Liver (tissue), 9 donors: ENCODE data around the gene CDPF1. TPM values are rescaled to one million over a fixed set of nuclear protein-coding genes. Genes with fewer than 3 reads are reported as not detected.

Source experiments
- DNase-seq: peaks from one replicate; pipeline ENCODE4 v3.0.0-alpha.2; 2017; ENCODE audit warnings: low spot score
- H3K27ac ChIP-seq, 2 donors: one replicate each; pipeline ENCODE4 v1.7.0; 2013; ENCODE audit warnings: inconsistent platforms in 2 of 2, low read length in 2 of 2, control low read depth in 1 of 2, low read depth in 1 of 2, mild to moderate bottlenecking in 1 of 2
- H3K27me3 ChIP-seq, 4 donors: one replicate each; pipeline versions ENCODE4 v1.6.1 to v1.7.0; 2013; ENCODE audit warnings: low read length in 3 of 4, inconsistent platforms in 1 of 4, mild to moderate bottlenecking in 1 of 4, moderate library complexity in 1 of 4; ENCODE audit not compliant: control insufficient read depth in 4 of 4, insufficient read depth in 4 of 4
- H3K36me3 ChIP-seq, 4 donors: one replicate each; pipeline versions ENCODE4 v1.6.1 to v1.7.0; 2013; ENCODE audit warnings: low read length in 3 of 4, mild to moderate bottlenecking in 3 of 4, low read depth in 1 of 4, moderate library complexity in 1 of 4; ENCODE audit not compliant: control insufficient read depth in 4 of 4, insufficient read depth in 3 of 4
- H3K4me1 ChIP-seq, 4 donors: one replicate each; pipeline versions ENCODE4 v1.6.1 to v1.7.0; 2013; ENCODE audit warnings: low read length in 3 of 4, mild to moderate bottlenecking in 3 of 4, moderate library complexity in 1 of 4; ENCODE audit not compliant: control insufficient read depth in 4 of 4, insufficient read depth in 4 of 4
- H3K4me3 ChIP-seq, 3 donors: one replicate each; pipeline versions ENCODE4 v1.6.1 to v1.7.0; 2013; ENCODE audit warnings: low read length in 3 of 3, control low read depth in 1 of 3, low read depth in 1 of 3, mild to moderate bottlenecking in 1 of 3
- H3K9ac ChIP-seq, 2 donors: one replicate each; pipeline ENCODE4 v1.7.0; 2013; ENCODE audit warnings: low read length in 2 of 2, mild to moderate bottlenecking in 2 of 2, moderate library complexity in 2 of 2, control low read depth in 1 of 2, low read depth in 1 of 2
- H3K9me3 ChIP-seq, 4 donors: one replicate each; pipeline versions ENCODE4 v1.6.1 to v1.7.0; 2013; ENCODE audit warnings: low read length in 3 of 4; ENCODE audit not compliant: control insufficient read depth in 4 of 4
- EGR1 ChIP-seq, 2 donors: IDR thresholded peaks; 2 replicates each; pipeline ENCODE4 v1.6.1; 2016 to 2018; ENCODE audit warnings: antibody characterized with exemption in 2 of 2, low read depth in 2 of 2
- FOXA1 ChIP-seq: IDR thresholded peaks from 2 replicates; pipeline ENCODE4 v1.6.1; 2016; ENCODE audit warnings: antibody characterized with exemption
- FOXA2 ChIP-seq: IDR thresholded peaks from 2 replicates; pipeline ENCODE4 v1.6.1; 2016; ENCODE audit warnings: antibody characterized with exemption
- GABPA ChIP-seq, 2 donors: IDR thresholded peaks in 1 of 2; conservative IDR thresholded peaks in 1 of 2; 2 replicates each; pipeline ENCODE4 v1.6.1; 2016; ENCODE audit warnings: antibody characterized with exemption in 2 of 2, mild to moderate bottlenecking in 1 of 2, moderate library complexity in 1 of 2
- HNF4A ChIP-seq, 2 donors: conservative IDR thresholded peaks; 2 replicates each; pipeline ENCODE4 v1.6.1; 2016; ENCODE audit warnings: antibody characterized with exemption in 2 of 2, mild to moderate bottlenecking in 2 of 2
- HNF4G ChIP-seq: IDR thresholded peaks from 2 replicates; pipeline ENCODE4 v1.6.1; 2016; ENCODE audit warnings: antibody characterized with exemption
- JUND ChIP-seq, 2 donors: IDR thresholded peaks; 2 replicates each; pipeline ENCODE4 v1.6.1; 2016; ENCODE audit warnings: antibody characterized with exemption in 2 of 2
- NR2F2 ChIP-seq: IDR thresholded peaks from 2 replicates; pipeline ENCODE4 v1.6.1; 2016; ENCODE audit warnings: antibody characterized with exemption
- RAD21 ChIP-seq, 2 donors: IDR thresholded peaks; 2 replicates each; pipeline ENCODE4 v1.6.1; 2016; ENCODE audit warnings: antibody characterized with exemption in 2 of 2, mild to moderate bottlenecking in 2 of 2
- RXRA ChIP-seq, 2 donors: IDR thresholded peaks; 2 replicates each; pipeline ENCODE4 v1.6.1; 2017 to 2018; ENCODE audit warnings: antibody characterized with exemption in 2 of 2, mild to moderate bottlenecking in 1 of 2
- SP1 ChIP-seq: IDR thresholded peaks from 2 replicates; pipeline ENCODE4 v1.6.1; 2018; ENCODE audit warnings: antibody characterized with exemption, mild to moderate bottlenecking
- TAF1 ChIP-seq: conservative IDR thresholded peaks from 2 replicates; pipeline ENCODE4 v1.6.1; 2016; ENCODE audit warnings: antibody characterized with exemption, mild to moderate bottlenecking
- YY1 ChIP-seq: IDR thresholded peaks from 2 replicates; pipeline ENCODE4 v1.6.1; 2016; ENCODE audit warnings: antibody characterized with exemption, mild to moderate bottlenecking
- whole genome bisulfite sequencing: extraction: QIAGEN DNeasy Blood & Tissue Kit; methylation state at CpG from one replicate; pipeline ENCODE4 v1.1.7; 2013; 5-methylcytosine and 5-hydroxymethylcytosine counted together
- polyA plus RNA-seq, 2 donors: library from polyadenylated mRNA; stranded (reverse) in 1 of 2; unstranded in 1 of 2; fragments of 200-250 nt in 1 of 2; fragments of >200 nt in 1 of 2; fragmentation: Nextera tagmentation in 1 of 2; extraction: Ambion mirVana in 1 of 2; gene quantifications; one replicate each; pipeline versions ENCODE4 v1.2.1 to v1.2.3, GENCODE V29; 2013 to 2015
- total RNA-seq, 2 donors: library from RNA; depleted of rRNA; stranded (reverse); fragments of >200 nt; gene quantifications; one replicate each; pipeline ENCODE4 v1.2.3, GENCODE V29; 2014
- TF ChIP-seq, protein P1 (sequence below): IDR thresholded peaks from 2 replicates; pipeline ENCODE4 v1.6.1; 2016; ENCODE audit warnings: antibody characterized with exemption
- TF ChIP-seq, protein P2 (sequence below): IDR thresholded peaks from 2 replicates; pipeline ENCODE4 v1.6.1; 2016; ENCODE audit warnings: antibody characterized with exemption
- TF ChIP-seq, protein P3 (sequence below): IDR thresholded peaks from 2 replicates; pipeline ENCODE4 v1.6.1; 2016; ENCODE audit warnings: antibody characterized with exemption, mild to moderate bottlenecking
- TF ChIP-seq, protein P4 (sequence below): IDR thresholded peaks from 2 replicates; pipeline ENCODE4 v1.6.1; 2016; ENCODE audit warnings: antibody characterized with exemption
- TF ChIP-seq, protein P5 (sequence below): fragments of 150-350 bp; IDR thresholded peaks from 2 replicates; pipeline ENCODE4 v1.5.1; 2017; ENCODE audit warnings: improper control_type of control experiment, low read depth, low read length; ENCODE audit not compliant: missing input control
- donor health status: healthy.
- donor health status: healthy.
- donor health status: healthy.
- donor health status: healthy.
- donor health status: healthy.

CDPF1 gene
- total and polyA plus RNA-seq, 4 donors, result 3.9 to 6.6 (median 5.3) TPM

DNA sequence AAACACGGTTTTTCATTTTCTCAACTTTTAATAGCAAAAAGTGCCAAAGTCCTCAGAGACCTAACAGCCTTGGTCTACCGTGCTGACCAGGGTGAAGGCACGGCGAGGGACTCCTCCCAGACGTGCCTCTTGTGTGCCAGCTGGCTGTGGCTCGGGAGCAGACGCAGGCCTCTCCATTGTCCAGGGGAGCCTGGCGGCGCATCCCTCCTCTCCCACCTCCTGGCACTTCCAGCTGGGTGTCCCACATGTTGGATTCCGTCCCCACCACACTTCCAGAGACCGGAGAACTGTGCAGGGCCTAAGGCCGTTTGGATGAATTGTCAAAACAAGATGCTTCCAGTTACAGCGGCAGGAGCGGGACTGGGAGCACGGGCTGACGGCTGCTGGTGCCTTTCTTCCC is 11.6 kb downstream of the CDPF1 start (continued):
- TF ChIP-seq, protein P1, sequence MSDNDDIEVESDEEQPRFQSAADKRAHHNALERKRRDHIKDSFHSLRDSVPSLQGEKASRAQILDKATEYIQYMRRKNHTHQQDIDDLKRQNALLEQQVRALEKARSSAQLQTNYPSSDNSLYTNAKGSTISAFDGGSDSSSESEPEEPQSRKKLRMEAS, result no peak
- TF ChIP-seq, protein P2, sequence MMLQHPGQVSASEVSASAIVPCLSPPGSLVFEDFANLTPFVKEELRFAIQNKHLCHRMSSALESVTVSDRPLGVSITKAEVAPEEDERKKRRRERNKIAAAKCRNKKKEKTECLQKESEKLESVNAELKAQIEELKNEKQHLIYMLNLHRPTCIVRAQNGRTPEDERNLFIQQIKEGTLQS, result no peak
- no peak for TF ChIP-seq HNF4G
- TF ChIP-seq NR2F2, result no peak
- no peak for TF ChIP-seq EGR1 (IDR thresholded peaks at IDR 0.05; ENCODE audit: low read depth in 2 of 2)
- no peak for TF ChIP-seq RAD21 (IDR thresholded peaks at IDR 0.05)
- no peak for TF ChIP-seq JUND (IDR thresholded peaks at IDR 0.05)
- no peak for TF ChIP-seq YY1

DNA sequence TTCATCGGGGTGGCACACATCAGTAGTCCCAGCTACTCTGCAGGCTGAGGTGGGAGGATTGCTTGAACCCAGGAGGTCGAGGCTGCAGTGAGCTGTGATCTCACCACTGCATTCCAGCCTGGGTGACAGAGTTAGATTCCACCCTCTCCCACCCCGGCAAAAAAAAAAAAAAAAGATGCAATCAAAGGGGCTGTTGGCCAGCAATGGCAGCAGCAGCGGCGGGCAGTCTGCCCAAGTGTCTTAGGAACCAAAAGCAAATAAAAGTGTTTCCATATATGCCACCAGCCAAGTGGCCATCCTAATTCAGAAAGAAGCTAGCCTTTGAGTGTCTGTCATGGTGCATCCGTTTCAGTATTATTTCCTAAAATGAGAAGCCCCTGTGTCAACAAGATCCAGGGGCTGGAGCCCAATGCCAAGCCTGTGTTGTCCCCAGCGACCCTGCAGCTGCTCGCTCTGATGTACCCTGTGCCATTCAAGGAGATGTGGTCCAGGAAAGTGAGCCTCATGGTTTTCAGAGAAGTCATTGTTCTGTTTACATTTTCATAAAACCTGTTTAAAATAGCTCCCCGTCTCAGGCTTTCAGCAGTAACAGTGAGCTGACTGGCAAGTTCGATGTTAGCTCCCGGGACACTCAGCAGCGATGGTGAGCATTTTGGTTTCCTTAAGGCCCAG is 12.5 kb downstream of the CDPF1 start:
- Histone ChIP-seq H3K4me1 (peaks cover 4 to 18% (median 13%) of the 10 kb centered on the region in 4 donors), H3K27me3 (no peaks in the 10 kb centered on the region), H3K4me3 (no peak overlapping the region), H3K9ac (no peak overlapping the region), H3K27ac (no peak overlapping the region), H3K9me3 (no peaks in the 10 kb centered on the region), H3K36me3 (peaks cover 18 to 41% (median 37%) of the 10 kb centered on the region in 4 donors)
- 95% methylated on average over 12 of the region's 12 CpGs for WGBS
- DNase-seq, result no peak
- no peak for TF ChIP-seq TAF1
- no peak for TF ChIP-seq YY1
- no peak for TF ChIP-seq RXRA (IDR thresholded peaks at IDR 0.05)
- TF ChIP-seq, protein P3, sequence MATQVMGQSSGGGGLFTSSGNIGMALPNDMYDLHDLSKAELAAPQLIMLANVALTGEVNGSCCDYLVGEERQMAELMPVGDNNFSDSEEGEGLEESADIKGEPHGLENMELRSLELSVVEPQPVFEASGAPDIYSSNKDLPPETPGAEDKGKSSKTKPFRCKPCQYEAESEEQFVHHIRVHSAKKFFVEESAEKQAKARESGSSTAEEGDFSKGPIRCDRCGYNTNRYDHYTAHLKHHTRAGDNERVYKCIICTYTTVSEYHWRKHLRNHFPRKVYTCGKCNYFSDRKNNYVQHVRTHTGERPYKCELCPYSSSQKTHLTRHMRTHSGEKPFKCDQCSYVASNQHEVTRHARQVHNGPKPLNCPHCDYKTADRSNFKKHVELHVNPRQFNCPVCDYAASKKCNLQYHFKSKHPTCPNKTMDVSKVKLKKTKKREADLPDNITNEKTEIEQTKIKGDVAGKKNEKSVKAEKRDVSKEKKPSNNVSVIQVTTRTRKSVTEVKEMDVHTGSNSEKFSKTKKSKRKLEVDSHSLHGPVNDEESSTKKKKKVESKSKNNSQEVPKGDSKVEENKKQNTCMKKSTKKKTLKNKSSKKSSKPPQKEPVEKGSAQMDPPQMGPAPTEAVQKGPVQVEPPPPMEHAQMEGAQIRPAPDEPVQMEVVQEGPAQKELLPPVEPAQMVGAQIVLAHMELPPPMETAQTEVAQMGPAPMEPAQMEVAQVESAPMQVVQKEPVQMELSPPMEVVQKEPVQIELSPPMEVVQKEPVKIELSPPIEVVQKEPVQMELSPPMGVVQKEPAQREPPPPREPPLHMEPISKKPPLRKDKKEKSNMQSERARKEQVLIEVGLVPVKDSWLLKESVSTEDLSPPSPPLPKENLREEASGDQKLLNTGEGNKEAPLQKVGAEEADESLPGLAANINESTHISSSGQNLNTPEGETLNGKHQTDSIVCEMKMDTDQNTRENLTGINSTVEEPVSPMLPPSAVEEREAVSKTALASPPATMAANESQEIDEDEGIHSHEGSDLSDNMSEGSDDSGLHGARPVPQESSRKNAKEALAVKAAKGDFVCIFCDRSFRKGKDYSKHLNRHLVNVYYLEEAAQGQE, result no peak
- TF ChIP-seq JUND (IDR thresholded peaks at IDR 0.05), result no peak
- TF ChIP-seq, protein P2, result no peak
- no peak for TF ChIP-seq GABPA (IDR thresholded peaks at IDR 0.05 in 1 of 2, conservative IDR thresholded peaks at IDR 0.05 in 1 of 2)
- no peak for TF ChIP-seq EGR1 (IDR thresholded peaks at IDR 0.05; ENCODE audit: low read depth in 2 of 2)
- no peak for TF ChIP-seq HNF4G
- TF ChIP-seq HNF4A (conservative IDR thresholded peaks at IDR 0.05), result no peak
- TF ChIP-seq, protein P4, sequence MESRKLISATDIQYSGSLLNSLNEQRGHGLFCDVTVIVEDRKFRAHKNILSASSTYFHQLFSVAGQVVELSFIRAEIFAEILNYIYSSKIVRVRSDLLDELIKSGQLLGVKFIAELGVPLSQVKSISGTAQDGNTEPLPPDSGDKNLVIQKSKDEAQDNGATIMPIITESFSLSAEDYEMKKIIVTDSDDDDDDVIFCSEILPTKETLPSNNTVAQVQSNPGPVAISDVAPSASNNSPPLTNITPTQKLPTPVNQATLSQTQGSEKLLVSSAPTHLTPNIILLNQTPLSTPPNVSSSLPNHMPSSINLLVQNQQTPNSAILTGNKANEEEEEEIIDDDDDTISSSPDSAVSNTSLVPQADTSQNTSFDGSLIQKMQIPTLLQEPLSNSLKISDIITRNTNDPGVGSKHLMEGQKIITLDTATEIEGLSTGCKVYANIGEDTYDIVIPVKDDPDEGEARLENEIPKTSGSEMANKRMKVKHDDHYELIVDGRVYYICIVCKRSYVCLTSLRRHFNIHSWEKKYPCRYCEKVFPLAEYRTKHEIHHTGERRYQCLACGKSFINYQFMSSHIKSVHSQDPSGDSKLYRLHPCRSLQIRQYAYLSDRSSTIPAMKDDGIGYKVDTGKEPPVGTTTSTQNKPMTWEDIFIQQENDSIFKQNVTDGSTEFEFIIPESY, result no peak
- TF ChIP-seq RAD21 (IDR thresholded peaks at IDR 0.05), result no peak
- no peak for TF ChIP-seq FOXA2
- TF ChIP-seq FOXA1, result no peak
- TF ChIP-seq, protein P5, sequence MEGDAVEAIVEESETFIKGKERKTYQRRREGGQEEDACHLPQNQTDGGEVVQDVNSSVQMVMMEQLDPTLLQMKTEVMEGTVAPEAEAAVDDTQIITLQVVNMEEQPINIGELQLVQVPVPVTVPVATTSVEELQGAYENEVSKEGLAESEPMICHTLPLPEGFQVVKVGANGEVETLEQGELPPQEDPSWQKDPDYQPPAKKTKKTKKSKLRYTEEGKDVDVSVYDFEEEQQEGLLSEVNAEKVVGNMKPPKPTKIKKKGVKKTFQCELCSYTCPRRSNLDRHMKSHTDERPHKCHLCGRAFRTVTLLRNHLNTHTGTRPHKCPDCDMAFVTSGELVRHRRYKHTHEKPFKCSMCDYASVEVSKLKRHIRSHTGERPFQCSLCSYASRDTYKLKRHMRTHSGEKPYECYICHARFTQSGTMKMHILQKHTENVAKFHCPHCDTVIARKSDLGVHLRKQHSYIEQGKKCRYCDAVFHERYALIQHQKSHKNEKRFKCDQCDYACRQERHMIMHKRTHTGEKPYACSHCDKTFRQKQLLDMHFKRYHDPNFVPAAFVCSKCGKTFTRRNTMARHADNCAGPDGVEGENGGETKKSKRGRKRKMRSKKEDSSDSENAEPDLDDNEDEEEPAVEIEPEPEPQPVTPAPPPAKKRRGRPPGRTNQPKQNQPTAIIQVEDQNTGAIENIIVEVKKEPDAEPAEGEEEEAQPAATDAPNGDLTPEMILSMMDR, result no peak
- TF ChIP-seq, protein P1, result no peak
- TF ChIP-seq SP1, result no peak
- TF ChIP-seq NR2F2, result no peak
